Stimulated activated effector memory CD8-positive, alpha-beta T cell treated with anti-CD3 and anti-CD28 coated beads, Interleukin-12 subunit alpha, Interleukin-12 subunit beta, amount 100 ng/mL, for 72 hours (primary cell): ENCODE results near the gene INTS13.

Experiments used
- ATAC-seq: fragments of 150-1000 bp; cut with Tn5 transposase; 2 replicates; pipeline ENCODE4 v1.10.0; 2021
- DNase-seq, 2 donors: peaks; one replicate each; pipeline ENCODE4 v3.0.0; 2021 to 2022; ENCODE audit warnings: low spot score in 2 of 2
- H3K27ac Mint-ChIP-seq: one replicate; pipeline ENCODE4 v1.8.0; 2022; ENCODE audit warnings: mild to moderate bottlenecking, mixed read lengths
- H3K36me3 Mint-ChIP-seq: one replicate; pipeline ENCODE4 v1.8.0; 2022; ENCODE audit warnings: mild to moderate bottlenecking, mixed read lengths
- H3K4me1 Mint-ChIP-seq: one replicate; pipeline ENCODE4 v1.8.0; 2022; ENCODE audit warnings: mixed read lengths
- H3K4me3 Mint-ChIP-seq: one replicate; pipeline ENCODE4 v1.8.0; 2022; ENCODE audit warnings: mild to moderate bottlenecking, mixed read lengths
- H3K9me3 Mint-ChIP-seq: one replicate; pipeline ENCODE4 v1.8.0; 2022; ENCODE audit warnings: mixed read lengths

Gene INTS13

GRCh38 chr12:26940516-26941214, 2.9 kb upstream of the INTS13 start:
- peak overlapping the region; percentile 95 for H3K4me3 Mint-ChIP-seq
- H3K36me3 Mint-ChIP-seq, result peaks cover 35% of the 10 kb centered on the region
- H3K27ac Mint-ChIP-seq, result peak overlapping the region; percentile 86
- peaks cover 45% of the 10 kb centered on the region for H3K4me1 Mint-ChIP-seq
- DNase-seq, result no peak
- no peaks in the 10 kb centered on the region for H3K9me3 Mint-ChIP-seq
- no peak for ATAC-seq

GRCh38 chr12:26939953-26940352, 2.2 kb upstream of the INTS13 start:
- Mint-ChIP-seq H3K4me1 (peaks cover 52% of the 10 kb centered on the region), H3K4me3 (peak overlapping the region; percentile 95), H3K36me3 (peaks cover 35% of the 10 kb centered on the region), H3K9me3 (no peaks in the 10 kb centered on the region), H3K27ac (peak overlapping the region; percentile 97)
- DNase-seq (no peak), ATAC-seq (no peak)

DNA sequence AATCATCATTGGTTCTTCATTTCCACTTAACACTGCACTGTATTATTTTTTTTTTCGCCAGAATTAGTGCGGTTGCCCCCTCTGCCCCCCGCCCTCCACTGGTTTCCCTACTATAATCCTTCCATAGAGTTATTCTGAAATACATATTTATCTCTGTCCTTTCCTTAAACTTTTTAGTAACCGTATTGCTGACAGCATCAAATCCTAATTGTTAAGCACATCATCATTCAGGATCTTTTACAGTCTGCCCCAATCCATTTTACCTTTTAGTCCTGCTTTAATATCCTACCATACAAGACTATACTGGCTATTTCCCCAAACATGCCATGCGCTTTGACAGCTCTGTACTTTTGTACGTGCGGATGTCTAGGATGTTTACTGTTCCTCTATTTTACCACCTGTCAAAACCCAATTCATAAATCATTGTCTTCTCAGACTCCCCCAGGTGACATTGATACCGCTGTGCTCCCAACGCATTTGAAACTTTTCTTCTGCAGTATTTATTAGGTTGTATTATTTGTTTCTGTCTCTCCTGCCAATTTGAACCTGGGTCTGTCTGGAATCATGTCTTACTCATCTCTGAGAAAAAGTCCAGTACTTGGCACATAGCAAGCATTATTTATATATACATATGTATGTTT, 1.5 kb upstream of the INTS13 start:
- H3K4me3 Mint-ChIP-seq, result peak overlapping the region; percentile 95
- peak overlapping the region; percentile 97 for H3K27ac Mint-ChIP-seq
- ATAC-seq (no peak), DNase-seq (no peak)
- peaks cover 57% of the 10 kb centered on the region for H3K4me1 Mint-ChIP-seq
- H3K36me3 Mint-ChIP-seq, result peaks cover 41% of the 10 kb centered on the region
- no peaks in the 10 kb centered on the region for H3K9me3 Mint-ChIP-seq

GRCh38 chr12:26938701-26939062, 901 bp upstream of the INTS13 start:
- Mint-ChIP-seq H3K36me3 (peaks cover 47% of the 10 kb centered on the region), H3K4me3 (peak overlapping the region; percentile 95), H3K27ac (peak overlapping the region; percentile 97), H3K4me1 (peaks cover 54% of the 10 kb centered on the region), H3K9me3 (no peaks in the 10 kb centered on the region)
- ATAC-seq (peak; percentile 27), DNase-seq (no peak)

- Mint-ChIP-seq H3K27ac (peak overlapping the region; percentile 97), H3K9me3 (no peaks in the 10 kb centered on the region), H3K4me1 (peaks cover 55% of the 10 kb centered on the region), H3K4me3 (peak overlapping the region; percentile 95), H3K36me3 (peaks cover 59% of the 10 kb centered on the region)
- DNase-seq (no peak), ATAC-seq (no peak)
Measured at GRCh38 chr12:26937443-26937862, 328 bp downstream of the INTS13 start.

DNA sequence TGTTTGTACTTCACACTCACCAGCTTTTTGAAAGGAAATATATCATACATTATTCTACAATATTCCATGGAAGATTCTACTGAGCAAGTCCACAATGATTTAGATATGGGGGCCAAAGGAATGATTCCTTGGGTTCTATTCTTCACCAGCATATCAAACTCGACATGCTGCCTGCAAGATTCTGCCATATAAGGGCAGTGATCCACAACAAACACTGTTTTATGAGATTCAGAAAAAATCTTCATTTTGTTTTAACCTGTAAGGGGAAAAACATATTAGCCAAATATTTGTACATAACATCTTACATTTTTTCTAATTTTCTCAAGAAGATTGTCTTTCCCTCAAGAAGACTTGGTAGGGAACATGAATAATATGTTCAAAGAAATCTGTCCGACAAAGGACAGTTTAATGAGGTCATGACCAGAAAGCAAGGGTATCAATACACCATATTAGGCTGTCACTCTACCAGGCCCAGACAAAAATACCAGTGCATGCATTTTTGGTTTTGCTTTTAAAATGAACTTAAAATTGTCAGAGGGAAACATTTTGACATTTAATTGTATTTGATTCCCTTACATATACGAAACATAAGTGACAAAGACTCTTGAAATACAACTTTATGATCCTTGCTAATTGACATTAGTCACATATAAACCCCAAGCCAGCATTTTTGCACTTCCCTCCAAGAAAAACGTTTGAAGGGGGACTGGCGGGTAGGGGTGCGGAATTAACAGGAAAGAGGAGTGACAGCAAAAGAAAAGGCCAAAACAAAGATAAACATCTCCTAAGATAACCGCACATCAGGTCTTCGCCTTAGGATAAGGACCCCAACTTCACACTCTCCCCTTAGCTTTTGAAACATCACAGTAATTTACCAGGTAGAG, 980 bp downstream of the INTS13 start:
- DNase-seq, result no peak
- peak overlapping the region; percentile 95 for H3K4me3 Mint-ChIP-seq
- H3K36me3 Mint-ChIP-seq, result peaks cover 66% of the 10 kb centered on the region
- no peaks in the 10 kb centered on the region for H3K9me3 Mint-ChIP-seq
- H3K4me1 Mint-ChIP-seq, result peaks cover 55% of the 10 kb centered on the region
- H3K27ac Mint-ChIP-seq, result peak overlapping the region; percentile 97
- no peak for ATAC-seq

- H3K9me3 Mint-ChIP-seq, result no peaks in the 10 kb centered on the region
Measured at GRCh38 chr12:26935636-26936378, 2.0 kb downstream of the INTS13 start.

GRCh38 chr12:26929590-26929989, 8.2 kb downstream of the INTS13 start:
- Mint-ChIP-seq H3K36me3 (peaks cover 100% of the 10 kb centered on the region), H3K9me3 (no peaks in the 10 kb centered on the region), H3K4me3 (no peak overlapping the region), H3K4me1 (peaks cover 33% of the 10 kb centered on the region), H3K27ac (no peak overlapping the region)
- no peak for DNase-seq
- no peak for ATAC-seq

More at GRCh38 chr12:26935636-26936378, 2.0 kb downstream of the INTS13 start:
- DNase-seq, result no peak
- peak overlapping the region; percentile 95 for H3K4me3 Mint-ChIP-seq
- peaks cover 49% of the 10 kb centered on the region for H3K4me1 Mint-ChIP-seq
- no peak for ATAC-seq
- peaks cover 76% of the 10 kb centered on the region for H3K36me3 Mint-ChIP-seq
- H3K27ac Mint-ChIP-seq, result peak overlapping the region; percentile 78

DNA sequence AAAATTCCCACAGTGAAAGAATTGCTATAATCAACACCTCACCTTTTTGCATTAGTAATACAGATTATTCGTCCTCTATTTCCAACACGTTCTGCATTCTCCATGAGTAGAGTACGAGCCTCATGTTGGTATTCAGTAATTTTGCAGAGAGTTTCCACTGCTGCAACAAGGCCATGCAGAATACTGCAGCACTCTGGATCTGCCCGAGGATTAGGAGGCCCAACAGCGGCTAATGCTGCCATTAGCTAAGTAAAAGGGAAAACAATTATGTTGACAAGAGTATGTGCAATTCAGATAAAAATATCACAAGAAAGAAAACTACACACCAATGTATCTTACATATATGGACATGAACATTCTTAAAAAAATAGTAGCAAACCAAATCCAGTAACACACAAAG, 9.1 kb downstream of the INTS13 start:
- no peak for DNase-seq
- no peak overlapping the region for H3K27ac Mint-ChIP-seq
- no peak overlapping the region for H3K4me3 Mint-ChIP-seq
- ATAC-seq, result no peak
- H3K4me1 Mint-ChIP-seq, result peaks cover 27% of the 10 kb centered on the region
- H3K9me3 Mint-ChIP-seq, result no peaks in the 10 kb centered on the region
- peaks cover 100% of the 10 kb centered on the region for H3K36me3 Mint-ChIP-seq

DNA sequence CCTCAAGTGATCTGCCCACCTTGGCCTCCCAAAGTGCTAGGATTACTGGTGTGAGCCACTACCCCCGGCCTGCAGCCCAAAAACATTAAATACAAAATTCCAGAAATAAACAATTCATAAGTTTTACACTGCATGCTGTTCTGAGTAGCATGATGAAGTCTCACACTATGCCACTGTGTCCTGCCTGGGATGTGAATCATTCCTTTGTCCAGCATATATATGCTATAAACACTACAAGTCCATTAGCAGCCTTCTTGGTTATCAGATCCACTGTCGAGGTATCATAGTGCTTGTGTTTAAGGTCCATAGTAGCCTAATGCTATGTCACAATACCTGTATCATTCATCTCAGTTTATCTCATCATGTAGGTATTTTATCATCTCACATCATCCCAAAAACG, 15.9 kb downstream of the INTS13 start:
- Mint-ChIP-seq H3K9me3 (no peaks in the 10 kb centered on the region), H3K4me3 (no peak overlapping the region), H3K36me3 (peaks cover 98% of the 10 kb centered on the region), H3K4me1 (no peaks in the 10 kb centered on the region), H3K27ac (no peak overlapping the region)
- ATAC-seq, result no peak
- DNase-seq, result no peak

DNA sequence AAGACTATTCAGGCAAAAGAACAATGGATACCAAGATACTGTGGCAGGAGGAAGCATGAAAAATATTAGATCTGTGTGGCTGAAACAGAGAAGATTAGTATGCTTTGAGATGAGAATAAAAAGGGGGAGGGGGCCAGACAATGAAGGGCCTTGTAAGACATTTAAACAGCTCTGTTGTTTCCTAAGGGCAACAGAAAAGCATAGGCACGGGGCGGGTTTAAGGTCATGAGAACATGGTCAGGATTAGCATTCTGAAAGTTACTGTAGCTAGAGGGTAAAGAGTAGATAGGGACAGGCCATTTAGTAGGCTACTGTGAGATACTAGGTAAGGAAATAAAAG, 18.6 kb downstream of the INTS13 start:
- no peaks in the 10 kb centered on the region for H3K9me3 Mint-ChIP-seq
- no peak for DNase-seq
- H3K4me3 Mint-ChIP-seq, result no peak overlapping the region
- H3K36me3 Mint-ChIP-seq, result peaks cover 98% of the 10 kb centered on the region
- no peaks in the 10 kb centered on the region for H3K4me1 Mint-ChIP-seq
- H3K27ac Mint-ChIP-seq, result no peak overlapping the region
- ATAC-seq, result no peak

DNA sequence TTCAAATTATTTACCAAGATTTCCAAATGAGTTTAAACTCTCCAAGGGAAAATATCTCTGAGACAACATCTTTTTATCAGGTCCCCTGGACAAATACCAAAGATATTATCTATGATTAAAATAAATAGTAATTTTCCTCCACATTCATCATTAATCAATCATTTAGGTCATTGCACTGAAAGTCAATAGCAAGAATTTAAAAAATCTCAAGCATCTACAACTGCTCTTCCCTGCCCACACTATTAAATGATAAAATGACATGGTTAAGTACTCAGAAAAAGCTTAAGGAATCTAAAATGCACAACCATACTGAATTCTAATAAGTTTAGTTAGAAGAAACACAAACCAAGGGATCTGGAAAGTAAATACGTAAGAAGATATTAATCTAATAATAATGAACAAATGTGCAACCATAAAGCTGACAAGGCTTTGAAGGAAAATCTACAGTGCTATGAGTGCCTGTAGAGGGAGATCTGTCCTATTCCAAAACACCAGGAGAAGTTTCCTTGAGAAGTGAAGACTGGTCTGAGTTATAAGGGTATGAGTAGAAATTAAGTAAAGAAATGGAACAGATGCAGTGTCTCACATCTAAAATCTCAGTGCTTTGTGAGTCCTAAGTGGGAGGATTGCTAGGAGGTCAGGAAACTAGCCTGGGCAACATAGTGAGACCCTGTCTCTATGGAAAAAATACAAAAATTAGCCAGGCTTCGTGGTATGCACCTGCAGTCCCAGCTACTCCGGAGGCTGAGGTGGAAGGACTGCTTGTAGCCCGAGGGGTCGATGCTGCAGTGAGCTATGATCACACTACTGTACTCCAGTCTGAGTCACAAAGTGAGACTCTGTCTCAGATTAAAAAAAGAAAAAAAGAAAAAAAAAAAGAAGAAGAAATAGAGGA, 19.2 kb downstream of the INTS13 start:
- Mint-ChIP-seq H3K9me3 (no peaks in the 10 kb centered on the region), H3K4me1 (no peaks in the 10 kb centered on the region), H3K4me3 (no peak overlapping the region), H3K27ac (no peak overlapping the region), H3K36me3 (peaks cover 98% of the 10 kb centered on the region)
- no peak for ATAC-seq
- DNase-seq, result no peak

- DNase-seq (no peak), ATAC-seq (no peak)
- Mint-ChIP-seq H3K36me3 (peaks cover 98% of the 10 kb centered on the region), H3K4me3 (no peak overlapping the region), H3K9me3 (no peaks in the 10 kb centered on the region), H3K27ac (peak overlapping the region; percentile 27), H3K4me1 (peaks cover 10% of the 10 kb centered on the region)
Measured at GRCh38 chr12:26906704-26907103, 31.1 kb downstream of the INTS13 start.

DNA sequence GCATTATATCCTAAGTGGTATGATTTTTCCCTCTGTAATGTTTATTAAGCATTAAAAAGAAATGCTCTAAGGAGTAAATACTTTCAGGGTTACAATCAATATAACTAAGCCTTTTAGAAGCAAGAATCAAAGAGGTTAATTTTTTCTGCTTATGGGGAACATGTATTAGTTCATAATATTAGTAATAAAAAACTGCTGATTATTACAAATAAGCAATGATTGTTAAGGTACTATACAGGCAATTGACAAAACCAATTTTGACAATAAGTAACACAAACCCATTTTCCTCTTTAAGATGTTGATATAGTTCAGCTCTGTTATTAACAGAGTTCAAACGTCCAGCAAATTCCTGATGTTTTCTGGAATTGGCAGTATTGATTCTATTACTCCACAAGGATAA, 31.8 kb downstream of the INTS13 start:
- ATAC-seq (no peak), DNase-seq (no peak)
- Mint-ChIP-seq H3K27ac (peak overlapping the region; percentile 27), H3K9me3 (no peaks in the 10 kb centered on the region), H3K4me3 (no peak overlapping the region), H3K36me3 (peaks cover 98% of the 10 kb centered on the region), H3K4me1 (peaks cover 13% of the 10 kb centered on the region)
